ELR (cell line): ENCODE measurements around the gene NDUFA11.
A peak's percentile ranks its signal among the peaks of the same experiment; 100 is the strongest.

Source experiments
- DNase-seq: peaks from one replicate; pipeline ENCODE4 v3.0.0-alpha.2; 2015; ENCODE audit warnings: low read depth

NDUFA11 gene

DNA sequence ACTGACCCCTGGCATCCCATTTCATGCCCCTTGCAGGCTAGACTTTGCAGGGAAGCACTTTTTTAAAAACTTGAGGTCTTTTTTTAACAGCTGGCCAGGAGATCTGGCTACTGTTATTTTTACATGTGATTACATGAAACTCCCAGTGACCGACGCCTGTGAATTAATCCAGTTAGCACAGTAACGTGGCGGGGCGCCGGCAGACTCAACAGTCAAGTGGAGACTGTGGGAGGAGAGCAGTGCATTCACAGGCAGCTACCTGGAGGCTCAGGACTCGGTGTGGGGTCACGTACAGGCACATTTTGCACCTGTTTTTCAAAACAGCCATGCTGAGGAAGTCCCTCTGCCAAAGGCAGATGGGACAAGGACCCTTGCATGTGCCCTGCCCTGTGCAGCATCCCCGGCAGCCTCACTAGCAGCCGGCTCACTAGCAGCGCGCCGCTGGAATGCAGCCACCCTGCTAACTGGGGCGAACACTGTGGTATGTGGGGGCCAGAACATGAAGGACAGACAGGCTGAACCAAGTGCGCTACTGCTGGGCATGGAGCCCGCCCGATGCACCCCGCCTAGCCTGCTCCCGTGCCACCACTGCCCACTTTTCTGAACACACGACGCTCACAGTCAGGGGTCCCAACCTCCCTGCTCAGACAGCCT is 29.1 kb upstream of the NDUFA11 start:
- no peak for DNase-seq

DNA sequence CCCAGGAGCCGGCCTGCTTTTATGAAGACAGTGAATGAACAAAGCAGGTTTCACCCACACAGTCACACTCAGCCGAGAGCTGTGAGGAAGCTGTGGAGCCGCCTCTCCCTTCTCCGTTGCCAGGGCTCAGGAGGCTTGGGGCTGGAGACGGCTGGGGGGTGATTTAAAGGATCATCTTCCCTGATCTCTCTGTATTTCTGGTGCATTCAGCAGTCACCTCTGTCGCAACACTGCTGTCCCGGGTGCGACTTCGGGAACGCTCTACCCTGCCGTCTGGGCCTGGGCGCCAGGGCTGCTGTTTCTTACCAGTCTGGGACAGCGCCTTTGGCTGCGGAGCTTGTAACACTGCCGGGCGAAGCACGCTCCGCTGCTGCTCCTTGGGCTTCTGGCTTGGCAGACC is 28.6 kb upstream of the NDUFA11 start:
- DNase-seq, result no peak

DNA sequence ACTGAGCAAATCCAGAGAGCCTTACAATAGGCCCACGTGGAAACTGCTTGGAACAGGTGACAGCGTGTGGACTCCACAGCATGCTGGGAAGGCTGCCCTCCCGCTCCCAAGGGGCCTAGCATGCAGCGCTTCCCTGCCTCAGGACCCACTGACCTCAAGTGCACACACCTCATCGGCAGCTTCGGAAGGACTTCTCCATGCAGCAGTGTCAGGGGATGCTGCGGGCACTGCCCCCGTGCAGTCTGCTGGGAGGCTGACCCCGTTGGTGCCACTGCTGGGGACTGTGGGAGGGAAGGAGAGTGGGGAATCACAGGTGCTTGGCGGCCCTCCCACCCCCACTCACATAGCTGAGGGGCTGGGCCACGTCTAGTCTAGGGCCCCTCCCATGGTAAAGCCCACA is 27.7 kb upstream of the NDUFA11 start:
- no peak for DNase-seq

DNA sequence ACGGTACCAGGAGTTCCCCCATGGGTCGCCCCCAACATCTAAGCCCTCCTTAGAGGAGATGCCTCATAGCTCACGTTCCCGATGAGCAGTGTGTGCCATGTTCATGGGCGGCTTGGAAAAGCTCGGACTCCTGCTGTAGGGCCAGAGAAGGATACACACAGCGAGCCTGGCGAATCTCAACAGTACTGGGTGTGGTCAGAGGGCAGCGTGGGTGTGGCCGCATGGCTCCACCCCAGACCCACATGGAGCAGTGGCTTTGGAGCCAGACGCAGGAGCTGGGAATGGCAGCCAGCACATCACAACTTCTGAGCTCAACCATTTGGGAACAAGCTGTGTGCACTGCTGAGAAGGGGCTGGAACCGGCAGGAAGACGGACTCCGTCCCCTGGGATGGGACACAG is 26.0 kb upstream of the NDUFA11 start:
- no peak for DNase-seq

DNA sequence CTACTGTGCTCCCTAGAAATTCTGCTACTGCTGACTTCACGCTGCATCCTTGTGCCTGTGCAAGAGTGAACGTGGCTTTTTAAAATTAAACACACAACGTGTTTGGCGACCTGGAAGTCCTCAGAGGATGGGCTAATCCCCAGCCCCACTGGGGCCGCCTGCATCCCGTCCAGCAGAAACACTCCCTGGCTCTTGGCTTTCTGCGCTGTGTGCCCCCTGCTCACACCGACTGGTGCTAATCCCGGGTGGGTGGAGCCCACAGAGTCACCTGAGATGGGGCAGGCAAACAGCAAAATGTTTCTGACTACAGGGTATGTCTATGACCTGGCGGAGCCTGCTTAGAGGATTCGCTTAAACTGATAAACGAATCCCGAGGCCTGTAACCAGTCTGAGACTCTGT is 25.6 kb upstream of the NDUFA11 start:
- no peak for DNase-seq

DNA sequence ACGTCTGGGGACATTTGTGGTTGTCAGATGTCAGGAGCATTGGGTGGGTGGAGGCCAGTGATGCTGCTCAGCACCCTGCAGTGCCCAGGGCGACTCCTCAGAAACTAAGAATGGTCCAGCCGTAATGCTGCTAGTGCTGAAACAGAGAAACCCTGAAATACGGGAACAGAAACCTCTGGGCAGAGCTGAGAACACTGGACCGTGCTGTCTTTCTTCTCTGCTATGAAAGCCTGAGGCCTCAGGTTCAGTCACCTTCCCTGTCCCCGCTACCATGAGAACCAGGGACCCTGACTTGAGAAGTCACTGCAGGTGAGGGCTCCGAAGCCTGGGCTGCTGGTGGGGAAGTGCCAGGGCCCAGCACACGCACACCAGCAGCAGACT is 23.8 kb upstream of the NDUFA11 start:
- DNase-seq, result no peak

DNA sequence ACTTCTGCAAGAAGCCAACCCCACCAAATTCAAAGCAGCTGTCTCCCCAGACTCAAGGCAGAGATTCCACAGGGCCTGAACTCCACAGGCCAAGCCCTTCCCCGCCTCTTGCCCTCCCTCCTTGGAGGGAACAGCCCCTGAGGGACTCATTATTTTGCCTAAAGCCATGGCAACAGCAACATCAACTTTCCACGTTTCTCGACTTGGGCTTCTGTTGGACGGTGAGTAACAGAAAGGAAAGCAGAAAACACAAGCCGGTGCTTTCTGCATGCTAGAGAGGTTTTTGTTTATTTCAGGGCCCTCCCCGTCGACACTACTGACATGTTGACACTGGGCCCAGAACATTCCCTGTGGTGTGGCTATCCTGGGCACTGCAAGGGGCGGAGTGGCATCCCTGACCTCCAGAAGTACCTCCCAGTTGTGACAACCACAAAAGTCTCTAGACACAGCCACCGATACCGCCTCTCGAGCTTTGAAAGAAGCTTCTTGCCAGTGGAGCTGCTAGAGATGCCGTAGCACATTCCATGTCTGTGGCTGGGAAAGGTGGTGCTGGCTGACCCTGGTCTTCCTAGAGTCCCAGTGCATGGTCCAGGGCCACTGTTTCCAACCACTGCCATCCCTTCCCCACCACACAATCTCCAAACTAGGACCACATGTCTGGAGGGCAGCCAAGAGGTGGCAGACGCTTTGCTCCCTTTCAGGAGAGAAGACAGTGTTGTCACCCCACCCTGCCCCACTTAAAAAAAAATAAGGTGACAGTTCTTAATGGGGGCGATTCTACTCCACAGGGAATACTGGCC is 23.3 kb upstream of the NDUFA11 start:
- no peak for DNase-seq

DNA sequence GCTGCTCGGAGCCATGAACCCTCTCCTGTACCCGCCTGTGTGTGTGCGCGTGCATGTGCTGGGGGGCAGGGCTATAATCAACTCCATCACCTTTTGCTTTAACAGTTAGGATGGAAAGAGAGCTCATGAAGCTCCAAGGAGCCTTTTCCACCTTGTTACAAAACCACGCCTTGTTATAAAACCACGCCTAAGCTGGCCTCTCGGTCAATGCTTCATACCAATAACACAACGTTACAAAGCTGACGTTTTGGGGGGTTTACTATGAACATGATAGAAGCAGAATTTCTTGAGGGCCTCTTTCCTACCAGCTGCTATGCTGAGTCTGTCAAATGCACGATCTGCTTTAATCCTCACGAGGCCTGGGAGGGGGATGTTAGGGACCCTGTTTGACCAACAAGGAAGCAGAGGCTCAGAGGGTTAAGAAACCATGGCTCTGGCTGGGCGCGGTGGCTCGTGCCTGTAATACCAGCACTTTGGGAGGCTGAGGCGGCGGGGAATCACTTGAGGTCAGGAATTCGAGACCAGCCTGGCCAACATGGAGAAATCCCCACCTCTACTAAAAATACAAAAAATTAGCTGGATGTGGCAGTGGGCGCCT is 22.3 kb upstream of the NDUFA11 start:
- DNase-seq, result no peak

DNA sequence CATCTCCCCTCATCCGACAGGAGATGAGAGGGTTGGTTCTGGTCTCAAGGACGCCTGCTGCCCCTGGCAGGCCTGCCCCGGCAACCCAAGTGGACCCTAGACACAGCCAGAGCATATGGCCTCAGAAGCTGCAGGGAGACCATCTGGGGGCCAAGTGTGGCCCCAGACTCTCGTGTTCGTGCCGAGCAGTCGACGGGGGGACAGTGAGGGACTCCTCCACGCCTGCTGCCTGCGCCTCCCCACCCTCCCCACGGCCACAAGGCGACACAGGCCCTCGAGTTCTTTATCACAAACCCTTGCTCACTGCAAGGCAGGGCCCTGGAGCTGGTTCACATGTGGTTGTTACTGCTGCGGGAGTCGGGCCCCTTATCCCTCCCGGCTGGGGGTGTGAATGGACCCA is 19.8 kb upstream of the NDUFA11 start:
- DNase-seq, result no peak

DNA sequence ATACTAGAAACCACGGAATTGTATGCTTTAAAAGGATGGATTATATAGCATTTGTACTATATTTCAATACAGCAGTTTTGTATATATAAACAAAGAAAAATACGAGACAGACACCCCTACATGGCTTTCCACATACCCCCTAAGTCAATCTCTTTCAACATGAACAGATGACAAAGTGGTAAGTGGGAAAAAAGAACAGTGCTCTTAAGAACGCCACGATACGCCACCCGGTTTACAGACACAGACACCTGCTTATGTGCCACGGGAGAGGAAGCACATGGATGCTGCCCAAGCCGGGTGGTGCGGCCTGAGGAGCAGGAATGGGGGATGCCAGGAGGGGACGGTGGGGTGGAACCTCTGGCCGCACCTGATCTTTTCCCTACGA is 18.6 kb upstream of the NDUFA11 start:
- DNase-seq, result no peak

DNA sequence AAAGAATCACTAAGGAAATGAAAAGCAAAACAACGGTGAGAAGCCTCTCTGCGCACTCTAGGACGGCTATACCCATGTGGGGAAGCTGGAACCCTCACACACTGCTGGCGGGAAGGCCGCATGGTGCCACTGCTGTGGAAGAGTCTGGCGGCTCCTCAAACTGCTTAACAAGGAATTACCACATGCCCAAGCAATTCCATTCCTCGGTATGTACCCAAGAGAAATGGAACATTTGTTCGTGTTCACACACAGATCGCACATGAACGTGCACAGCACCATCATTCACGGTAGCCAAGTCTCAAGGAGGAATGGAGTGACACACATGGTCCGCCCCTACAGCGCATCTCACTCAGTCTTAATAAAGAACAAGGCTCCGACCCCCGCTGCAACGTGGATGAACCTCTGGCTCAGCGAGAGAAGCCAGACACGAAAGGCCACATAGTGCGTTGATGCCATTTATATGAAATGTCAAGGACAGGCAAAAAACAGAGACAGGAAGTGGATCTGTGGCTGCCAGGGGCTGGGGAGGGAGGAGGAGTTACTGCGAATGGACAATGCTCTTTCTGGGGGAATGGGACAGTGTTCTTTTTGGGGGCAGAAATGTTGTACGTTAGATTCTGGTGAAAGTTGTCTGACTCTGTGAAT is 18.0 kb upstream of the NDUFA11 start:
- no peak for DNase-seq

DNA sequence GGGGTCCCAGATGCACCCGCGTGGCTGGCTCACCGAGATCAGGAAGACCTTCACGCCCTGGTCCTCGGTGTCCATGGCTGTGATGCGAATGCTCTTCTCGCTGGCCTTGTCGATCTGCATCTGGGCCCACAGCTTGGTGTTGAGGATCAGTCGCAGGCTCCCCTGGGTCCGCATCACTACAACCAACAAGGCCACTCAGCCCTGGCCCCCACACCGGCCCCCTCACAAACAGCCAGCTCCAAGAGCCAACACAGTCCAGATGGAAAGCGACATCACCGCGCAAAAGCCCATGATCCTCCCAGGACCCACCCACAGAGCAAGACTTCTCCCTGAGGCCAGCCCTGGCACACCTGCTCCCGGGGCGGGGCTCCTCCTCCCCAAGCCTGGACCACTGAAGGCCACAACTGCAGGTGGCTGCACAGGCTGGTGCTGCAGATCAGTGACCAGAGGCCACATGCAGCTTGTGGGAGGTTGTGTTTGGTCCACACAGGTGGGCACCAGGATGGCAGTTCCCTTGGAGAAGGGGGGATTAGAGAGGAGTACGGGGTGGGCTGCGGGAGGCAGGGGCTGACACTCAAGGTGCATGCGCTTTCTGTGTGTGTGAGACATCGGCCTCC is 15.0 kb upstream of the NDUFA11 start:
- no peak for DNase-seq

DNA sequence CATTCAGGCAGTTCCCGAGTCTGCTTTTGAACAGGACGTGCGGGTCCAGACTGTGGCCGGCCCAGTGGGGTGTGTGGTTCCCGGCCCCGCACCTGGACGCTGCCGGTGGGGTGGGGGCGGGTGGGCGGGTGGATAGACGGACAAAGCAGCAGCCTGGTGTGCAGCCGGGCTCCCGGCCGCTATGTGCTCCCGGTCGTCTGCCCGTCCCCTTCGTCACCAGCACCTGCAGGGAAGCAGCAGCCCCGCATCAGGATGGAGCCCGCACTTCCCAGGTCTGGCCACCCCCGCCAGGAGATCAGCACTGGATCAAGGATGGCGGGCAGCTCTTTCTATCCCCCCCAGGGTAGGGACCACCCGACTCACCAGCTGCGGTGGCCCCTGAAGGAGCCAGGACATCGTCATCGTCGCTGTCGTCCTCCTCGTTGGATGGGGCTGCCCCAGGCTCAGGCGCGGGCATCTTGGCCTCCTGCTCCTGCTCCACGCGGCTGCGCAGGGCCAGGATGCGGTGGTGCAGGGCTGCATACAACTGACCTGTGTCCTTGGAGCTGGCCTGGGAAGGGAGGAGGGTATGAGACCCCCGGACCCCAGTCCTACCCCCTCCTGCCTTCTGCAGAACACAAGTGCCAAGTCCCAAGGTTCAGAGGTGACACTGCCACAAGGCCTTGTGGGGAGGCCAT is 14.0 kb upstream of the NDUFA11 start:
- no peak for DNase-seq

DNA sequence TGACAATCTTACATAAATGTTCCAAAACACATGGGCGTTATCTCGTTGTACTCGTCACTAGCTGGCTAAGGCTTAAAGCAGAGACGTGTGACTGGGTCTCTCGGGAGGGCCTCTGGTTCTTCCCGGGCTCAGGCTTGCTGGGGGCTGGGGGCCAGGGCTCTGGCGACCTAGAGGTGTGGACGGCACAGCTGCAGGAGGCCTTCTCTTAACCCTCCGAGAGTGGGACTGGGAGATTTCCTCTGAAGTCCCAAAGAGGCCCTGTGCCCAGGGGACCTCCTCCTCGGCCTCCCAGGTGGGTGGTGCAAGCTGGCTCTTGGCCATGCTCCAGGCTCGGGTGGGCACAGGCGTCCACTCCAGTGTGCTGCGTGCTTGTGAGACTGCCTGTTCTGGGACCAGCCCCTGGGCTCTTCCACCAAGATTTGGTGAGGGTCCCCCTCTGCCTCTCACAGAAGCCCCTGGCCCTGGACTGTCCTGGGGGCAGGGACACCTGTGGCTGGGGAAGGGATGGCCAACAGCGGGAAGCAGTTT is 12.7 kb upstream of the NDUFA11 start:
- DNase-seq, result no peak

DNA sequence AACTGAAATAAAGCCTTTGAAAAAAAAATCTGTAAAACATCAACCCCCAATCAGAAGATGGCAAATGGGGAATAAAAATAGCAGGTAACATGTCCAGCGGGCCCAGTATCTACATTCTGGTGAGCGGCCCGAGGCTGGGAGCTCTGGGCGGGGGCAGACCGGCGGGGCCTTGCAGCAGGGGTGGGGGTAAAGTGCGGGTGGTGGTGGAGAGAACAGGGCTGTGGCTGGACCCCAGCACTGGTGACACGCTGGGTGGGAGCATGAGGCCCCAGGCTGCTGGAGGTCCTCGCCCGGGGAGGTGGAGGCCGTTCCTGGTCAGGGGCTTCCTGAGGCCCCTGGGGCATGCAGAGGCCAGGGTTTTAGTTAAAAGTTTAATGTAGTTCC is 12.2 kb upstream of the NDUFA11 start:
- no peak for DNase-seq

DNA sequence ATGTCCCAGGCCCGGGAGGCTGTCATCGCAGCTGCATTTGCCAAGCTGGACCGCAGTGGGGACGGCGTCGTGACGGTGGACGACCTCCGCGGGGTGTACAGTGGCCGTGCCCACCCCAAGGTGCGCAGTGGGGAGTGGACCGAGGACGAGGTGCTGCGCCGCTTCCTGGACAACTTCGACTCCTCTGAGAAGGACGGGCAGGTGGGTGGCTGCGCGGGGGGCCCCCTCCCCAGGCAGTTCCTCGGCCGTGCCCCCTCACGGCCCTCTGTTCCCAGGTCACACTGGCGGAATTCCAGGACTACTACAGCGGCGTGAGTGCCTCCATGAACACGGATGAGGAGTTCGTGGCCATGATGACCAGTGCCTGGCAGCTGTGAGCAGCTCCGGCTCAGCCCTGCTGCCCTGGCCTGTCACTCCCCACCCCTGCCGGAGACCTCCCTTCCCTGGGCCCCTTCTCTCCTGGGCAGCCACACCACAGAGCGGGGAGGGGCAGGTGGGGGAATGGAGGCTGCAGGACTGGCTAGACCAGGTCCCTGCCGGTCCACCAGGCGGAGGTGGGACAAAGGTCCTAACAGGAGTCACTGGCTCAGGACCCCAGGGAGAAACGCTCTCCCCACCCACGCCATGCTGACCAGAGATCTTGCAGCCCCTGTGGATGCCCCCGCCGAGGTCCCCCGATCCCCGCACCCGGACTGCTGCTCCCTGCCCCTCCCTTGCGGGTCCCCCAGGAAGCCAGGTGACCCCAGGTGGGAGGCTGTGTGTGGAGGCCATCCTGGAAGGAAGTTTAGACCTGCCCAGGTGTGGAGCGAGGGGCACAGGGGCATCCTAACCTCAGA is 11.6 kb upstream of the NDUFA11 start:
- no peak for DNase-seq

DNA sequence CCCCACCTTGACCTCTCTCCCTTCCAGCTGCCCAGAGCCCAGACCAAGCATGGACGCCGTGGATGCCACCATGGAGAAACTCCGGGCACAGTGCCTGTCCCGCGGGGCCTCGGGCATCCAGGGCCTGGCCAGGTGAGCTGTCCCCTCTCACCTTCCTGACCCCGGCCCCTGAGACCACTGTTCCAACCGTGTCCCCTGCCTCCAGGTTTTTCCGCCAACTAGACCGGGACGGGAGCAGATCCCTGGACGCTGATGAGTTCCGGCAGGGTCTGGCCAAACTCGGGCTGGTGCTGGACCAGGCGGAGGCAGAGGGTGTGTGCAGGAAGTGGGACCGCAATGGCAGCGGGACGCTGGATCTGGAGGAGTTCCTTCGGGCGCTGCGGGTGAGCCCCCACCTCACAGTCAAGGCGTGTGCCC is 10.8 kb upstream of the NDUFA11 start:
- no peak for DNase-seq

DNA sequence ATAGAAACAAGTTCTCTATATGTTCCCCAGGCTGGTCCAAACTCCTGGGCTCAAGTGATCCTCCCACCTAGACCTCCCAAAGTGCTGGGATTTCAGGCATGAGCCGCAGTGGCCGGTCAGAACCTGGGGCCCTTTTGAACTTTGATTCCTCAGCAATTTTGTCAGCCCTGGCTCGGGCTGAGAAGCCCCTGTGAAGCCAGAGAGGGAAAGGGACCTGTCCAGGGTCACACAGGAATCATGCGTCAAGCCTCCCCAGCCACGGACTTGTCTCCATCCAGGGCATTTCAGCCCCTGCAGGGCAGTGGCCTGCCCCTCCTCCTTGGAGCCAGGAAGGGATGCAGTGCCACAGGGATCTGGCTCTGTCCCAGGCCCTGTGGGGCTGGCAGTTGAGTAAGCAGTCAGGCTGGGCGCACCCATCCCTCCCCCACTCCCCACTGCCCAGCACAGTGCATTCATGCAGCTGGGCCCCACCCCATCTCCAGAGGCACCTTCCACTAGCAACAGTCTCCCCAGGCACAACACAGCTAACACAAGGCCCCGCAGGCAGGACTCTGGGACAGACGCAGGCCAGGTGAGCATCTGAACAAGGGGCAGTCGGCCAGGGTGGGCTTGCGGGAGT is 10.3 kb upstream of the NDUFA11 start, which contains the start of gene CAPS:
TSS of gene CAPS (plus strand) at position 516 of the 619 bp plus-strand sequence. CDS start 153 bp downstream, outside the sequence.
- DNase-seq, result peak; percentile 32

DNA sequence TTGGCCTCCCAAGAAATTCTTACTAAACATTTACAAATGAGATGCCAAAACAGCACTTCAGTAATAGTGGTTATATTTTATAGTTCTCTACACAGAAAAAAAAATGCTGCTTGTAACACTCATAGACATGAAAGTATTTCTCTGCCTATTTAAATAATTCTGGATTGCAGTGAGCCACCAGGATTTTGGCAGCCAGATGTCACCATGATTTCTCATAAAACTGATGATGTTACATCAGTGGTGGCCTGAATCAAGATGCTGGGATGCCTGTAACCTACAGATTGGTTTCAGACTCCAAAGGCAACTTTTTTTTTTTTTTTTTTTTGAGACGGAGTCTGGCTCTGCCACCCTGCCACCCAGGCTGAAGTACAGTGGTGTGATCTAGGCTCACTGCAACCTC is 7.8 kb upstream of the NDUFA11 start:
- no peak for DNase-seq

DNA sequence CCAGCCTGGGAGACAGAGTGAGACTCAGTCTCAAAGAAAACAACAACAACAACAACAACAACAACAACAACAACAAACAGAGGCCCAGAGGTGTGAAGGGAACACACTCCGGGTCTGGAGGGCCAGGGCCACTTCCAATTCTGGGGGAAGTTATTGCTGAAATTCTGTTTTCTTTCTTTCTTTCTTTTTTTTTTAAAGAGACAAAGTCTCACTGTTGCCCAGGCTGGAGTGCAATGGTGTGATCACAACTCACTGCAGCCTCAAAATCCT is 7.0 kb upstream of the NDUFA11 start:
- DNase-seq, result no peak
